Spinal cord (tissue), 10 donors: ENCODE measurements around the gene STXBP5. TPM values are rescaled to one million over a fixed set of nuclear protein-coding genes. Genes with fewer than 3 reads are reported as not detected.
A peak's percentile ranks its signal among the peaks of the same experiment; 100 is the strongest.

Source experiments
- DNase-seq, 6 donors: peaks; one replicate each; pipeline versions ENCODE4 v3.0.0 to v3.0.0-alpha.2; 2013 to 2015; ENCODE audit warnings: low spot score in 6 of 6, low read depth in 4 of 6
- H3K27ac ChIP-seq: one replicate; pipeline ENCODE4 v1.5.1; 2013; ENCODE audit warnings: low read depth, low read length, control low read depth
- H3K27me3 ChIP-seq: one replicate; pipeline ENCODE4 v1.6.1; 2013; ENCODE audit warnings: low read length; ENCODE audit not compliant: control insufficient read depth, insufficient read depth
- H3K36me3 ChIP-seq: one replicate; pipeline ENCODE4 v1.6.1; 2013; ENCODE audit warnings: low read length; ENCODE audit not compliant: control insufficient read depth, insufficient read depth
- H3K4me1 ChIP-seq: one replicate; pipeline ENCODE4 v1.6.1; 2013; ENCODE audit warnings: low read length; ENCODE audit not compliant: control insufficient read depth, insufficient read depth
- H3K4me3 ChIP-seq: one replicate; pipeline ENCODE4 v1.5.1; 2013; ENCODE audit warnings: low read depth, low read length, control low read depth
- H3K9me3 ChIP-seq: one replicate; pipeline ENCODE4 v1.6.1; 2013; ENCODE audit warnings: low read length; ENCODE audit not compliant: control insufficient read depth, insufficient read depth
- WGBS: methylation state at CpG from one replicate; pipeline ENCODE4 v1.1.5; 2013; ENCODE audit warnings: missing lambda C conversion rate; ENCODE audit not compliant: insufficient coverage; 5-methylcytosine and 5-hydroxymethylcytosine counted together
- polyA plus RNA-seq, 2 donors: library from polyadenylated mRNA; unstranded; fragments of 120-200 nt; gene quantifications; one replicate each; pipeline ENCODE4 v1.2.1, GENCODE V29; 2013; ENCODE audit not compliant: insufficient read length in 2 of 2
- small RNA-seq: library from RNA; depleted of rRNA; stranded (forward); fragments of <200 nt; gene quantifications from one replicate; pipeline ENCODE3, GENCODE V24; 2014; ENCODE audit warnings: low replicate concordance
- total RNA-seq, 2 donors: library from RNA; depleted of rRNA in 1 of 2; stranded (reverse); fragments of 120-200 nt in 1 of 2; fragments of >200 nt in 1 of 2; gene quantifications; one replicate each; pipeline versions ENCODE4 v1.2.3 to v1.2.4, GENCODE V29; 2013 to 2014
- donor health status: healthy.

Gene STXBP5
- total and polyA plus RNA-seq, 4 donors: 20.4 to 63.2 (median 31.0) TPM

GRCh38 chr6:147429794-147430193 is 225.6 kb downstream of the STXBP5 start:
- WGBS: 38% methylated on average over 2 of the region's 3 CpGs
- H3K27me3 ChIP-seq: no peaks in the 10 kb centered on the region
- DNase-seq: peak in 1 of 6 donors; percentile 52
- no peaks in the 10 kb centered on the region for H3K36me3 ChIP-seq
- H3K4me1 ChIP-seq: no peaks in the 10 kb centered on the region
- H3K4me3 ChIP-seq: no peak overlapping the region
- H3K9me3 ChIP-seq: no peaks in the 10 kb centered on the region
- H3K27ac ChIP-seq: no peak overlapping the region

GRCh38 chr6:147430811-147431210 is 226.6 kb downstream of the STXBP5 start:
- H3K27ac ChIP-seq: no peak overlapping the region
- no CpG with 5 or more reads among the region's 2 CpGs for WGBS
- no peaks in the 10 kb centered on the region for H3K27me3 ChIP-seq
- no peaks in the 10 kb centered on the region for H3K36me3 ChIP-seq
- H3K4me3 ChIP-seq: no peak overlapping the region
- DNase-seq: no peak
- no peaks in the 10 kb centered on the region for H3K9me3 ChIP-seq
- H3K4me1 ChIP-seq: no peaks in the 10 kb centered on the region

GRCh38 chr6:147434076-147434475 is 229.9 kb downstream of the STXBP5 start:
- H3K4me1 ChIP-seq: no peaks in the 10 kb centered on the region
- 77% methylated on average over 3 of the region's 4 CpGs for WGBS

GRCh38 chr6:147434516-147434915 is 230.3 kb downstream of the STXBP5 start:
- Histone ChIP-seq H3K36me3 (no peaks in the 10 kb centered on the region), H3K9me3 (no peaks in the 10 kb centered on the region), H3K4me3 (no peak overlapping the region), H3K27me3 (no peaks in the 10 kb centered on the region), H3K4me1 (no peaks in the 10 kb centered on the region), H3K27ac (no peak overlapping the region)
- DNase-seq: peak in 1 of 6 donors; percentile 4
- WGBS: 83% methylated on average over 1 of the region's 4 CpGs

More at GRCh38 chr6:147434076-147434475, 229.9 kb downstream of the STXBP5 start:
- Histone ChIP-seq H3K36me3 (no peaks in the 10 kb centered on the region), H3K27me3 (no peaks in the 10 kb centered on the region), H3K9me3 (no peaks in the 10 kb centered on the region), H3K27ac (no peak overlapping the region), H3K4me3 (no peak overlapping the region)
- DNase-seq: no peak

- Histone ChIP-seq H3K9me3 (no peaks in the 10 kb centered on the region), H3K4me1 (no peaks in the 10 kb centered on the region), H3K27ac (no peak overlapping the region), H3K27me3 (no peaks in the 10 kb centered on the region), H3K4me3 (no peak overlapping the region), H3K36me3 (no peaks in the 10 kb centered on the region)
- no peak for DNase-seq
- no CpG with 5 or more reads among the region's 3 CpGs for WGBS
These were observed 233.4 kb downstream of the STXBP5 start for GRCh38 chr6:147437615-147438014.

GRCh38 chr6:147438758-147439528 is 234.7 kb downstream of the STXBP5 start:
- no peaks in the 10 kb centered on the region for H3K27me3 ChIP-seq
- H3K4me3 ChIP-seq: no peak overlapping the region
- no peaks in the 10 kb centered on the region for H3K9me3 ChIP-seq
- no peak for DNase-seq
- 69% methylated on average over 7 of the region's 9 CpGs for WGBS
- H3K36me3 ChIP-seq: no peaks in the 10 kb centered on the region
- no peaks in the 10 kb centered on the region for H3K4me1 ChIP-seq
- H3K27ac ChIP-seq: no peak overlapping the region

Small RNA genes within 50 kb of the gene (small RNA-seq; reads per million reads assigned to genes)
- not detected for gene AL355365.1
